A673 (cell line): ENCODE results near the gene TASOR2.

Source experiments
- EZH2 ChIP-seq: fragments of 200-600 bp; sonication (generic); IDR thresholded peaks from 2 replicates; pipeline ENCODE4 v1.6.1; 2017; ENCODE audit warnings: borderline replicate concordance, low read depth, mild to moderate bottlenecking, mixed read lengths, antibody characterized with exemption, low read length; ENCODE audit not compliant: poor library complexity, severe bottlenecking
- TF ChIP-seq, protein P1 (sequence below): fragments of 300-800, 200-600 bp; sonication (generic); conservative IDR thresholded peaks from 2 replicates; pipeline ENCODE4 v1.5.1; 2017; ENCODE audit warnings: low read depth, mild to moderate bottlenecking, antibody characterized with exemption, low read length, moderate library complexity, mixed read lengths

DNA sequence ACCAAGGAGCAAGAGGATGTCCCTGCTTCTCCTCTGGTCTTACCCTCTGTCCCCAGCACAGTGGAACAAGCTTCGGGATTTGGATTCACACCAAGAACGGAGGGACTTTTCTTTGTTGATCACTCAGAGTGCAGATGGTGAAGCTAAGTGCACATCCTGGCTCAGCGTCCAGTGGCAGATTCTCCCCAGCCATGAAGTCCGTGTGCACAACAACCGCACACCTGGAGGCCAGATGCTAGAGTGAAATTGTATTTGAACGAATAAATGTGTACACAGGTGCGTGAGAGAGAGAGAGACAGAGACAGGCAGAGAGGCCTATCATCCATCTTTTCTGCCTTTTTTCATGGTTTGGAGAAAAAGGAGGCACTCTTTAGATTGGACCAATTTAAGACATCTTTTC is 49.7 kb upstream of the TASOR2 start:
- TF ChIP-seq EZH2: no peak
- TF ChIP-seq, protein P1, sequence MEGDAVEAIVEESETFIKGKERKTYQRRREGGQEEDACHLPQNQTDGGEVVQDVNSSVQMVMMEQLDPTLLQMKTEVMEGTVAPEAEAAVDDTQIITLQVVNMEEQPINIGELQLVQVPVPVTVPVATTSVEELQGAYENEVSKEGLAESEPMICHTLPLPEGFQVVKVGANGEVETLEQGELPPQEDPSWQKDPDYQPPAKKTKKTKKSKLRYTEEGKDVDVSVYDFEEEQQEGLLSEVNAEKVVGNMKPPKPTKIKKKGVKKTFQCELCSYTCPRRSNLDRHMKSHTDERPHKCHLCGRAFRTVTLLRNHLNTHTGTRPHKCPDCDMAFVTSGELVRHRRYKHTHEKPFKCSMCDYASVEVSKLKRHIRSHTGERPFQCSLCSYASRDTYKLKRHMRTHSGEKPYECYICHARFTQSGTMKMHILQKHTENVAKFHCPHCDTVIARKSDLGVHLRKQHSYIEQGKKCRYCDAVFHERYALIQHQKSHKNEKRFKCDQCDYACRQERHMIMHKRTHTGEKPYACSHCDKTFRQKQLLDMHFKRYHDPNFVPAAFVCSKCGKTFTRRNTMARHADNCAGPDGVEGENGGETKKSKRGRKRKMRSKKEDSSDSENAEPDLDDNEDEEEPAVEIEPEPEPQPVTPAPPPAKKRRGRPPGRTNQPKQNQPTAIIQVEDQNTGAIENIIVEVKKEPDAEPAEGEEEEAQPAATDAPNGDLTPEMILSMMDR: no peak
